Endothelial cell of umbilical vein (primary cell): ENCODE data around the gene CD24. TPM values are rescaled to one million over a fixed set of nuclear protein-coding genes. Genes with fewer than 3 reads are reported as not detected.

Source experiments
- BruUV-seq: library from RNA; stranded (reverse); fragments of 400-500 nt; replicated peaks from 2 replicates; lab custom pipeline; 2021; lab: Mats Ljungman, UMichigan
- CTCF ChIA-PET: fragments of 300-600, 350-600 bp; sonication (Branson Sonifier 250); formaldehyde crosslinking; loops from one replicate; lab custom pipeline; 2021; ENCODE audit warnings: antibody characterized with exemption, inconsistent platforms; lab: Charles Lee
- POLR2A ChIA-PET: fragments of 300-600, 350-600 bp; sonication (Branson Sonifier 250); formaldehyde crosslinking; loops from one replicate; lab custom pipeline; 2021; ENCODE audit warnings: antibody characterized with exemption, inconsistent platforms; lab: Charles Lee
- DNase-seq: peaks from one replicate; pipeline ENCODE4 v3.0.0-alpha.2; 2011; ENCODE audit warnings: low read depth, low spot score
- FAIRE-seq: peaks from 2 replicates; lab custom pipeline; 2011; peaks lifted over from hg19 to GRCh38; lab: Jason Lieb, UNC
- H2AFZ ChIP-seq: 2 replicates; pipeline ENCODE4 v1.6.0; 2012; ENCODE audit warnings: low read depth, low read length, control low read depth, inconsistent platforms
- H3K27ac ChIP-seq: 2 replicates; pipeline ENCODE4 v1.5.1; 2011; ENCODE audit warnings: low read depth, mild to moderate bottlenecking, control low read depth, low read length, moderate library complexity; ENCODE audit not compliant: insufficient read depth
- H3K27me3 ChIP-seq, 2 experiments: 2 replicates each; pipeline versions ENCODE4 v1.6.0 to v1.6.1; 2011; ENCODE audit warnings: low read length in 2 of 2, mixed read lengths in 1 of 2; ENCODE audit not compliant: control insufficient read depth in 2 of 2, insufficient read depth in 2 of 2
- H3K36me3 ChIP-seq, 2 experiments: 2 replicates in 1 of 2; 3 replicates in 1 of 2; pipeline ENCODE4 v1.5.1; 2011; ENCODE audit warnings: low read length in 2 of 2, mild to moderate bottlenecking in 1 of 2, moderate library complexity in 1 of 2; ENCODE audit not compliant: control insufficient read depth in 2 of 2, insufficient read depth in 2 of 2; ENCODE audit errors: extremely low read depth in 1 of 2
- H3K4me1 ChIP-seq: 3 replicates; pipeline ENCODE4 v1.5.1; 2011; ENCODE audit warnings: mild to moderate bottlenecking, low read length; ENCODE audit not compliant: control insufficient read depth, insufficient read depth; ENCODE audit errors: extremely low read depth
- H3K4me2 ChIP-seq: 2 replicates; pipeline ENCODE4 v1.6.1; 2011; ENCODE audit warnings: low read length, control low read depth, mixed read lengths; ENCODE audit not compliant: insufficient read depth
- H3K4me3 ChIP-seq, 3 experiments: fragments of 200-600 bp in 1 of 3; sonication (generic), shearing (Covaris generic) in 1 of 3; replicated peaks in 1 of 3; 2 replicates each; pipeline ENCODE4 v1.5.1; 2011 to 2016; ENCODE audit warnings: control low read depth in 3 of 3, low read length in 3 of 3, mild to moderate bottlenecking in 2 of 3, inconsistent platforms in 1 of 3, low read depth in 1 of 3, moderate library complexity in 1 of 3; ENCODE audit not compliant: insufficient read depth in 1 of 3
- H3K79me2 ChIP-seq: 2 replicates; pipeline ENCODE4 v1.6.0; 2012; ENCODE audit warnings: low read length, inconsistent platforms; ENCODE audit not compliant: control insufficient read depth, insufficient read depth
- H3K9ac ChIP-seq: replicated peaks from 2 replicates; pipeline ENCODE3; 2011; ENCODE audit warnings: low read length, control low read depth; ENCODE audit not compliant: insufficient read depth; ENCODE audit errors: extremely low read depth
- H3K9me1 ChIP-seq: replicated peaks from 3 replicates; pipeline ENCODE4 v1.6.0; 2011; ENCODE audit warnings: mild to moderate bottlenecking, low read length; ENCODE audit not compliant: control insufficient read depth, insufficient read depth; ENCODE audit errors: extremely low read depth
- H3K9me3 ChIP-seq: replicated peaks from 2 replicates; pipeline ENCODE4 v1.5.1; 2012; ENCODE audit warnings: low read length, inconsistent platforms; ENCODE audit not compliant: control insufficient read depth, insufficient read depth
- H4K20me1 ChIP-seq: replicated peaks from 2 replicates; pipeline ENCODE3; 2011; ENCODE audit warnings: mild to moderate bottlenecking, low read length; ENCODE audit not compliant: control insufficient read depth, insufficient read depth; ENCODE audit errors: extremely low read depth
- EZH2 ChIP-seq: IDR thresholded peaks from 2 replicates; pipeline ENCODE4 v1.6.1; 2012; ENCODE audit warnings: borderline replicate concordance, low read depth, mild to moderate bottlenecking, moderate library complexity, low read length, inconsistent platforms; ENCODE audit not compliant: severe bottlenecking
- FOS ChIP-seq: IDR thresholded peaks from 2 replicates; pipeline ENCODE4 v1.6.1; 2011; ENCODE audit warnings: mild to moderate bottlenecking, low read length, moderate library complexity, borderline replicate concordance; ENCODE audit not compliant: insufficient read depth
- GATA2 ChIP-seq: IDR thresholded peaks from 2 replicates; pipeline ENCODE4 v1.7.0; 2011; ENCODE audit warnings: low read depth, mild to moderate bottlenecking, moderate library complexity, mixed read lengths, low read length; ENCODE audit not compliant: insufficient read length, insufficient read depth
- JUN ChIP-seq: IDR thresholded peaks from 2 replicates; pipeline ENCODE4 v1.6.1; 2011; ENCODE audit warnings: borderline replicate concordance, low read depth; ENCODE audit not compliant: insufficient read length, insufficient read depth
- MAX ChIP-seq: IDR thresholded peaks from 2 replicates; pipeline ENCODE4 v1.6.1; 2011; ENCODE audit not compliant: insufficient read depth, insufficient read length
- MYC ChIP-seq: IDR thresholded peaks from one replicate; pipeline ENCODE4 v1.6.1; 2011; ENCODE audit warnings: mild to moderate bottlenecking, low read depth, low read length
- POLR2A ChIP-seq: IDR thresholded peaks from 2 replicates; pipeline ENCODE4 v1.6.1; 2012; ENCODE audit warnings: low read depth, mild to moderate bottlenecking, control low read depth, low read length
- POLR2AphosphoS5 ChIP-seq: IDR thresholded peaks from 2 replicates; pipeline ENCODE4 v1.6.1; 2012; ENCODE audit warnings: low read depth, mild to moderate bottlenecking, control low read depth, low read length, moderate library complexity; ENCODE audit not compliant: insufficient read depth
- dilution Hi-C: fragments of 300-500 bp; cut with MboI; formaldehyde crosslinking; loops from one replicate; pipeline ENCODE4 v1.15.0; 2019; ENCODE audit warnings: low sequenced_read_pairs; ENCODE audit not compliant: extremely low pct_ligation_motif_present
- intact Hi-C: fragments of 100-400 bp; cut with micrococcal nuclease; formaldehyde crosslinking; loops from one replicate; pipeline ENCODE4 v1.10.0; 2022
- polyA plus RNA-seq, 4 experiments: library from polyadenylated mRNA; depleted of rRNA in 3 of 4; stranded (reverse) in 3 of 4; unstranded in 1 of 4; fragments of >200 nt; gene quantifications; 2 replicates each; pipeline versions ENCODE4 v1.2.1 to v1.2.3, GENCODE V29; 2011 to 2012; ENCODE audit warnings: missing spikeins in 1 of 4
- total RNA-seq: library from RNA; stranded (reverse); gene quantifications from 2 replicates; pipeline ENCODE4 v1.2.3, GENCODE V29; 2021
- TF ChIP-seq, protein P1 (sequence below), 2 donors: IDR thresholded peaks; 1 replicate in 1 of 2; 2 replicates in 1 of 2; pipeline ENCODE4 v1.5.1; 2011; ENCODE audit warnings: low read length in 2 of 2, mild to moderate bottlenecking in 2 of 2, moderate library complexity in 2 of 2, control low read depth in 1 of 2, inconsistent platforms in 1 of 2, low read depth in 1 of 2; ENCODE audit not compliant: insufficient read depth in 1 of 2; ENCODE audit errors: extremely low read depth in 1 of 2

Gene CD24
- total and polyA plus RNA-seq, 2 donors (not counting 3 experiments of a cell fraction or from before 2014, with no cell fraction given): 2.5 to 10.2 TPM

GRCh38 chr6:106975738-106976064 lies 1.2 kb upstream of the CD24 start:
- TF ChIP-seq MAX (no peak), GATA2 (no peak), FOS (no peak), EZH2 (no peak), POLR2A (no peak), POLR2AphosphoS5 (no peak), MYC (no peak), JUN (no peak)
- TF ChIP-seq, protein P1, sequence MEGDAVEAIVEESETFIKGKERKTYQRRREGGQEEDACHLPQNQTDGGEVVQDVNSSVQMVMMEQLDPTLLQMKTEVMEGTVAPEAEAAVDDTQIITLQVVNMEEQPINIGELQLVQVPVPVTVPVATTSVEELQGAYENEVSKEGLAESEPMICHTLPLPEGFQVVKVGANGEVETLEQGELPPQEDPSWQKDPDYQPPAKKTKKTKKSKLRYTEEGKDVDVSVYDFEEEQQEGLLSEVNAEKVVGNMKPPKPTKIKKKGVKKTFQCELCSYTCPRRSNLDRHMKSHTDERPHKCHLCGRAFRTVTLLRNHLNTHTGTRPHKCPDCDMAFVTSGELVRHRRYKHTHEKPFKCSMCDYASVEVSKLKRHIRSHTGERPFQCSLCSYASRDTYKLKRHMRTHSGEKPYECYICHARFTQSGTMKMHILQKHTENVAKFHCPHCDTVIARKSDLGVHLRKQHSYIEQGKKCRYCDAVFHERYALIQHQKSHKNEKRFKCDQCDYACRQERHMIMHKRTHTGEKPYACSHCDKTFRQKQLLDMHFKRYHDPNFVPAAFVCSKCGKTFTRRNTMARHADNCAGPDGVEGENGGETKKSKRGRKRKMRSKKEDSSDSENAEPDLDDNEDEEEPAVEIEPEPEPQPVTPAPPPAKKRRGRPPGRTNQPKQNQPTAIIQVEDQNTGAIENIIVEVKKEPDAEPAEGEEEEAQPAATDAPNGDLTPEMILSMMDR (IDR thresholded peaks at IDR 0.05; ENCODE audit: extremely low read depth in 1 of 2, insufficient read depth in 1 of 2, low read depth in 1 of 2, low read length in 2 of 2): no peak
- CTCF ChIA-PET: no interaction called here
- dilution Hi-C loops: no loop called here

More at GRCh38 chr6:106975738-106976064, 1.2 kb upstream of the CD24 start:
- Histone ChIP-seq H3K9me3 (no peaks in the 10 kb centered on the region), H3K4me3 (no peak overlapping the region), H2AFZ (no peak overlapping the region), H3K4me1 (peaks cover 3% of the 10 kb centered on the region), H4K20me1 (no peaks in the 10 kb centered on the region), H3K4me2 (no peak overlapping the region), H3K27ac (no peak overlapping the region), H3K9ac (no peak overlapping the region), H3K79me2 (no peaks in the 10 kb centered on the region), H3K27me3 (peaks cover 34 to 51% of the 10 kb centered on the region in 2 experiments), H3K9me1 (no peaks in the 10 kb centered on the region), H3K36me3 (no peaks in the 10 kb centered on the region)
- POLR2A ChIA-PET: no interaction called here
- no peak for DNase-seq
- intact Hi-C loops: loop anchor here (1.0 kb wide), 1 partner anchor 367 kb away; no protein-coding TSS in a partner anchor
- no peak for FAIRE-seq
- no TSS peak for BruUV-seq
